Activated CD8-positive, alpha-beta T cell treated with anti-CD3 and anti-CD28 coated beads, Interleukin-2, amount 10 ng/mL, durations not matched to agents 7 days and 5 days (primary cell): ENCODE data around the gene TMEM145. TPM values are rescaled to one million over a fixed set of nuclear protein-coding genes. Genes with fewer than 3 reads are reported as not detected.
"Not testable (repeated sequence)": the region's sequence is repeated elsewhere in the genome, so short reads cannot be mapped to it uniquely, and the experiment has no call there.

ENCODE experiments used
- ATAC-seq: fragments of 150-1000 bp; cut with Tn5 transposase; one replicate; pipeline ENCODE4 v1.10.0; 2021; ENCODE audit warnings: moderate library complexity
- CTCF ChIA-PET: fragments of 350-600 bp; sonication (Branson Sonifier 250); formaldehyde crosslinking; loops from one replicate; lab custom pipeline; 2021; ENCODE audit warnings: antibody characterized with exemption; lab: Charles Lee
- POLR2A ChIA-PET: fragments of 350-600 bp; sonication (Branson Sonifier 250); formaldehyde crosslinking; loops from one replicate; lab custom pipeline; 2021; ENCODE audit warnings: antibody characterized with exemption; lab: Charles Lee
- DNase-seq: peaks from one replicate; pipeline ENCODE4 v3.0.0-alpha.2; 2020
- H3K27ac Mint-ChIP-seq: one replicate; pipeline ENCODE4 v1.8.0; 2021; ENCODE audit warnings: mild to moderate bottlenecking, mixed read lengths
- H3K27me3 Mint-ChIP-seq: one replicate; pipeline ENCODE4 v1.8.0; 2021; ENCODE audit warnings: low read depth, mixed read lengths
- H3K36me3 Mint-ChIP-seq: one replicate; pipeline ENCODE4 v1.8.0; 2021; ENCODE audit warnings: low read depth, mixed read lengths
- H3K4me1 Mint-ChIP-seq: one replicate; pipeline ENCODE4 v1.8.0; 2021; ENCODE audit warnings: low read depth, mixed read lengths
- H3K4me3 Mint-ChIP-seq: one replicate; pipeline ENCODE4 v1.8.0; 2021; ENCODE audit warnings: mild to moderate bottlenecking, mixed read lengths
- H3K9me3 Mint-ChIP-seq: one replicate; pipeline ENCODE4 v1.8.0; 2022; ENCODE audit warnings: mixed read lengths; ENCODE audit not compliant: insufficient read depth
- total RNA-seq, 2 experiments: library from RNA; stranded (reverse); gene quantifications; one replicate each; pipeline ENCODE4 v1.2.3, GENCODE V29; 2021

TMEM145 gene
- total RNA-seq, result under 1 TPM in 1 of 2 experiments, not detected in 1; 0.37 TPM

- CTCF ChIA-PET, result no interaction called here
- H3K27ac Mint-ChIP-seq, result no peak within 1 kb of the TSS
Measured at GRCh38 chr19:42313096-42313839, at the start of gene TMEM145. TMEM145 (plus strand) TSS chr19:42313309; CDS start chr19:42313377, 68 bp downstream.

GRCh38 chr19:42266105-42266504 lies 47.0 kb upstream of the TMEM145 start:
- H3K4me3 Mint-ChIP-seq, ATAC-seq, POLR2A ChIA-PET, H3K9me3 Mint-ChIP-seq, H3K36me3 Mint-ChIP-seq, H3K27ac Mint-ChIP-seq, CTCF ChIA-PET, H3K27me3 Mint-ChIP-seq, DNase-seq: not testable (repeated sequence)
- peaks cover 25% of the 10 kb centered on the region for H3K4me1 Mint-ChIP-seq

More at GRCh38 chr19:42313096-42313839, at the start of gene TMEM145:
- POLR2A ChIA-PET, result no interaction called here
- peak; percentile 82 for ATAC-seq
- H3K4me1 Mint-ChIP-seq, result peaks cover 26% of the 10 kb centered on the region
- H3K27me3 Mint-ChIP-seq, result peaks cover 32% of the 10 kb centered on the region
- H3K36me3 Mint-ChIP-seq, result no peaks in the 10 kb centered on the region
- peak; percentile 55 for DNase-seq
- H3K9me3 Mint-ChIP-seq, result no peaks in the 10 kb centered on the region
- H3K4me3 Mint-ChIP-seq, result peak within 1 kb of the TSS; percentile 56

GRCh38 chr19:42266928-42267603 lies 46.0 kb upstream of the TMEM145 start:
- DNase-seq, H3K9me3 Mint-ChIP-seq, H3K4me3 Mint-ChIP-seq, ATAC-seq, H3K36me3 Mint-ChIP-seq, H3K27me3 Mint-ChIP-seq, H3K27ac Mint-ChIP-seq: not testable (repeated sequence)
- ChIA-PET CTCF (interaction anchor here (0.7 to 1.4 kb wide), 4 partner anchors 12 to 140 kb away, joined by 3 to 7 read pairs (median 3); no protein-coding TSS in a partner anchor), POLR2A (interaction anchor here (0.7 to 1.4 kb wide), 4 partner anchors 11 to 15 kb away, joined by 4 read pairs; no protein-coding TSS in a partner anchor)
- H3K4me1 Mint-ChIP-seq, result peaks cover 31% of the 10 kb centered on the region

GRCh38 chr19:42267644-42268141 lies 45.4 kb upstream of the TMEM145 start:
- POLR2A ChIA-PET, result interaction anchor here (0.7 to 1.4 kb wide), 4 partner anchors 10 to 15 kb away, joined by 4 read pairs; no protein-coding TSS in a partner anchor
- H3K4me1 Mint-ChIP-seq, result peaks cover 31% of the 10 kb centered on the region
- ATAC-seq, result no peak
- no peak overlapping the region for H3K27ac Mint-ChIP-seq
- no peak overlapping the region for H3K4me3 Mint-ChIP-seq
- peaks cover 8% of the 10 kb centered on the region for H3K36me3 Mint-ChIP-seq
- no peak for DNase-seq
- peaks cover under 1% of the 10 kb centered on the region for H3K27me3 Mint-ChIP-seq
- H3K9me3 Mint-ChIP-seq, result no peaks in the 10 kb centered on the region
- CTCF ChIA-PET, result interaction anchor here (0.7 to 1.4 kb wide), 4 partner anchors 12 to 140 kb away, joined by 3 to 7 read pairs (median 3); no protein-coding TSS in a partner anchor

- Mint-ChIP-seq H3K4me3 (no peak overlapping the region), H3K27ac (no peak overlapping the region), H3K4me1 (peaks cover 31% of the 10 kb centered on the region), H3K9me3 (no peaks in the 10 kb centered on the region), H3K27me3 (no peaks in the 10 kb centered on the region), H3K36me3 (peaks cover 9% of the 10 kb centered on the region)
- peak; percentile 100 for DNase-seq
- ChIA-PET CTCF (interaction anchor here (0.7 to 1.4 kb wide), 3 partner anchors 11 to 141 kb away, joined by 3 to 7 read pairs (median 3); no protein-coding TSS in a partner anchor), POLR2A (interaction anchor here (0.7 to 1.4 kb wide), 4 partner anchors 9 to 16 kb away, joined by 4 read pairs; no protein-coding TSS in a partner anchor)
- ATAC-seq, result peak; percentile 68
Measured at GRCh38 chr19:42268142-42268703, 44.9 kb upstream of the TMEM145 start.

- Mint-ChIP-seq H3K9me3 (no peaks in the 10 kb centered on the region), H3K27me3 (no peaks in the 10 kb centered on the region), H3K27ac (no peak within 1 kb of the TSS), H3K4me1 (peaks cover 34% of the 10 kb centered on the region), H3K4me3 (no peak within 1 kb of the TSS), H3K36me3 (peaks cover 15% of the 10 kb centered on the region)
- peak; percentile 100 for DNase-seq
- ATAC-seq, result peak; percentile 89
- ChIA-PET POLR2A (interaction anchor here (1.8 kb wide), 1 partner anchor 14 kb away, joined by 11 read pairs; no protein-coding TSS in a partner anchor), CTCF (interaction anchor here (3.2 kb wide), 1 partner anchor 11 kb away, joined by 60 read pairs; no protein-coding TSS in a partner anchor)
Measured at GRCh38 chr19:42268704-42269477, 44.2 kb upstream of the TMEM145 start, which contains the start of gene CIC. CIC (plus strand) TSS chr19:42269252; CDS start chr19:42271784, 2,532 bp downstream.

GRCh38 chr19:42269478-42270345 lies 43.4 kb upstream of the TMEM145 start:
- CTCF ChIA-PET, result interaction anchor here (0.7 to 3.2 kb wide), 6 partner anchors 10 to 161 kb away, joined by 3 to 60 read pairs (median 3); partner anchors contain the start of gene GSK3A
- Mint-ChIP-seq H3K27ac (no peak overlapping the region), H3K4me1 (peaks cover 38% of the 10 kb centered on the region), H3K4me3 (no peak overlapping the region), H3K36me3 (peaks cover 22% of the 10 kb centered on the region), H3K27me3 (no peaks in the 10 kb centered on the region), H3K9me3 (no peaks in the 10 kb centered on the region)
- POLR2A ChIA-PET, result interaction anchor here (0.6 to 2.0 kb wide), 13 partner anchors 9 to 127 kb away, joined by 3 to 33 read pairs (median 5); partner anchors contain the start of gene GSK3A
- DNase-seq (no peak), ATAC-seq (no peak)

- Mint-ChIP-seq H3K9me3 (no peaks in the 10 kb centered on the region), H3K4me3 (no peak overlapping the region), H3K36me3 (peaks cover 28% of the 10 kb centered on the region), H3K27ac (no peak overlapping the region), H3K27me3 (no peaks in the 10 kb centered on the region), H3K4me1 (peaks cover 45% of the 10 kb centered on the region)
- CTCF ChIA-PET, result interaction anchor here (0.7 to 3.2 kb wide), 8 partner anchors 10 to 161 kb away, joined by 3 to 60 read pairs (median 3); partner anchors contain the start of genes GSK3A and POU2F2
- POLR2A ChIA-PET, result interaction anchor here (0.6 to 2.0 kb wide), 17 partner anchors 9 to 194 kb away, joined by 3 to 33 read pairs (median 4); partner anchors contain the start of genes GSK3A, PAFAH1B3, PRR19 and ZNF574
- ATAC-seq (peak; percentile 2), DNase-seq (peak; percentile 81)
Measured at GRCh38 chr19:42270346-42271044, 42.6 kb upstream of the TMEM145 start.

GRCh38 chr19:42271045-42271419 lies 42.1 kb upstream of the TMEM145 start:
- Mint-ChIP-seq H3K4me1 (peaks cover 49% of the 10 kb centered on the region), H3K36me3 (peaks cover 32% of the 10 kb centered on the region), H3K9me3 (no peaks in the 10 kb centered on the region), H3K27me3 (no peaks in the 10 kb centered on the region), H3K4me3 (no peak overlapping the region), H3K27ac (no peak overlapping the region)
- POLR2A ChIA-PET, result interaction anchor here (0.6 to 2.0 kb wide), 9 partner anchors 9 to 177 kb away, joined by 3 to 33 read pairs (median 5); partner anchors contain the start of genes GSK3A, PAFAH1B3 and PRR19
- ATAC-seq (no peak), DNase-seq (no peak)
- CTCF ChIA-PET, result interaction anchor here (0.7 to 3.2 kb wide), 5 partner anchors 9 to 138 kb away, joined by 3 to 60 read pairs (median 8); partner anchors contain the start of genes GSK3A and POU2F2
